ENCODE results near the gene ARHGEF9.

GRCh38 chrX:63719633-63720032 is 65.4 kb downstream of the ARHGEF9 start:
- TF ChIP-seq POLR2A (IDR thresholded peaks at IDR 0.05), result no peak
- no peak for TF ChIP-seq CTCF (IDR thresholded peaks at IDR 0.05)
